HFFc6 (cell line): ENCODE data around the gene FOXG1. TPM values are rescaled to one million over a fixed set of nuclear protein-coding genes. Genes with fewer than 3 reads are reported as not detected.

Experiments
- DNase-seq: peaks from one replicate; pipeline ENCODE4 v3.0.0-alpha.2; 2018
- H3K27ac Mint-ChIP-seq: 2 replicates; pipeline ENCODE4 v1.8.0; 2020; ENCODE audit warnings: mild to moderate bottlenecking, mixed read lengths
- H3K27me3 Mint-ChIP-seq: 2 replicates; pipeline ENCODE4 v1.8.0; 2021; ENCODE audit warnings: mild to moderate bottlenecking, moderate library complexity, mixed read lengths; ENCODE audit not compliant: insufficient read depth
- H3K36me3 Mint-ChIP-seq: 2 replicates; pipeline ENCODE4 v1.8.0; 2021; ENCODE audit warnings: low read depth, mixed read lengths
- H3K4me1 Mint-ChIP-seq: 2 replicates; pipeline ENCODE4 v1.8.0; 2020; ENCODE audit warnings: low read depth, mixed read lengths
- H3K4me3 Mint-ChIP-seq: 2 replicates; pipeline ENCODE4 v1.8.0; 2020; ENCODE audit warnings: mild to moderate bottlenecking, moderate library complexity, mixed read lengths
- H3K9me3 Mint-ChIP-seq: 2 replicates; pipeline ENCODE4 v1.8.0; 2020; ENCODE audit warnings: mild to moderate bottlenecking, mixed read lengths
- total RNA-seq, 6 experiments: library from RNA; stranded (reverse); fragmentation: NEBNext Ultra II Directional; extraction: Animal tissue kit (Norgen Biotek cat#: 25700); gene quantifications; 2 replicates in 1 of 6; 3 replicates in 5 of 6; pipeline ENCODE4 v1.2.3, GENCODE V29; 2021
- TF ChIP-seq, protein P1 (sequence below): fragments of 200-600 bp; sonication (generic); IDR thresholded peaks from 2 replicates; pipeline ENCODE4 v1.5.0; 2021; ENCODE audit warnings: antibody characterized with exemption, mild to moderate bottlenecking

The FOXG1 gene
- total RNA-seq, 6 experiments from 2014 or later, result 0.06 TPM; not detected in 5

DNA sequence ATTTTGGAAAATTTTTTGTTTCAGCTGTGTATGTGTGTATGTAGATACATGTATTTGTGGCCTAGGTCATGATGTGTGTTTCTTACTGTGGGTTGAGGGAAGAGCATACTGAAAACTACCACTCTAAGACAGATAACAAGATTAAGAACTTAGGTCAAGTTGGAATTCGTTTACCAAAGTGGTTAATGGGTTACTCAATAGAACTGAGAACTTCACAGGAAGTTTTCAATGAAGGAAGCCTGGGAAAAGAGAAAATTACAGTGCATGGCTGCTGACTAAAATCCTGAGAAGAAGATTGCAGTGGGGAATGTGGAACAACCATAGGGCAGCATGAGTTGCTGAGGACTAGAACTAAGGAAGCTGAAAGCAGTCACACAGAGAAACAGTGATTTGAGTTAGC is 21.4 kb upstream of the FOXG1 start:
- peaks cover 5% of the 10 kb centered on the region; the same call in 1 of the 2 replicates for H3K4me1 Mint-ChIP-seq
- no peak for DNase-seq
- no peak overlapping the region for H3K27ac Mint-ChIP-seq
- H3K9me3 Mint-ChIP-seq, result no peaks in the 10 kb centered on the region
- H3K36me3 Mint-ChIP-seq, result no peaks in the 10 kb centered on the region
- TF ChIP-seq, protein P1, sequence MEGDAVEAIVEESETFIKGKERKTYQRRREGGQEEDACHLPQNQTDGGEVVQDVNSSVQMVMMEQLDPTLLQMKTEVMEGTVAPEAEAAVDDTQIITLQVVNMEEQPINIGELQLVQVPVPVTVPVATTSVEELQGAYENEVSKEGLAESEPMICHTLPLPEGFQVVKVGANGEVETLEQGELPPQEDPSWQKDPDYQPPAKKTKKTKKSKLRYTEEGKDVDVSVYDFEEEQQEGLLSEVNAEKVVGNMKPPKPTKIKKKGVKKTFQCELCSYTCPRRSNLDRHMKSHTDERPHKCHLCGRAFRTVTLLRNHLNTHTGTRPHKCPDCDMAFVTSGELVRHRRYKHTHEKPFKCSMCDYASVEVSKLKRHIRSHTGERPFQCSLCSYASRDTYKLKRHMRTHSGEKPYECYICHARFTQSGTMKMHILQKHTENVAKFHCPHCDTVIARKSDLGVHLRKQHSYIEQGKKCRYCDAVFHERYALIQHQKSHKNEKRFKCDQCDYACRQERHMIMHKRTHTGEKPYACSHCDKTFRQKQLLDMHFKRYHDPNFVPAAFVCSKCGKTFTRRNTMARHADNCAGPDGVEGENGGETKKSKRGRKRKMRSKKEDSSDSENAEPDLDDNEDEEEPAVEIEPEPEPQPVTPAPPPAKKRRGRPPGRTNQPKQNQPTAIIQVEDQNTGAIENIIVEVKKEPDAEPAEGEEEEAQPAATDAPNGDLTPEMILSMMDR, result no peak
- no peak overlapping the region for H3K4me3 Mint-ChIP-seq
- H3K27me3 Mint-ChIP-seq, result peaks cover 4% of the 10 kb centered on the region; the same call in 1 of the 2 replicates

DNA sequence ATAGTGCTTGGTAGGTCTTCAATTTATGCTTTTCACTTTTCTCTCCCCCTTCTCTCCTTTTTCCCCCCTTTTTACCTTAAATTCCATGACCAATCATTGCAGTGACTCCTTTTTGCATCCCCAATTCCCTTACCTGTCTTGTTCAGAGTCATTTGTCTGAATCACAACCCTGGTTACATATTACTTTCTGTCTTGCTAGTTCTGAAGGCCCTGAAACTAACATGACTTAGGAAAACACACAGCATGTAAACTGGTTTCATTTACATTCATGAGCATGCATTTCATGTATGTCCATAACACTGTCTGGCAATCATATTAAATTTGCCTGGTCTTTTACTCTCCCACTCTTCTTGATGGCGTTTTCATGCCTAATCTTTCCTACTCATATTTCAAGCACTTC is 20.3 kb upstream of the FOXG1 start:
- Mint-ChIP-seq H3K4me1 (peaks cover 5% of the 10 kb centered on the region; the same call in 1 of the 2 replicates), H3K36me3 (no peaks in the 10 kb centered on the region), H3K4me3 (no peak overlapping the region), H3K27ac (no peak overlapping the region), H3K27me3 (peaks cover 4% of the 10 kb centered on the region; the same call in 1 of the 2 replicates), H3K9me3 (no peaks in the 10 kb centered on the region)
- TF ChIP-seq, protein P1, result no peak
- DNase-seq, result no peak

DNA sequence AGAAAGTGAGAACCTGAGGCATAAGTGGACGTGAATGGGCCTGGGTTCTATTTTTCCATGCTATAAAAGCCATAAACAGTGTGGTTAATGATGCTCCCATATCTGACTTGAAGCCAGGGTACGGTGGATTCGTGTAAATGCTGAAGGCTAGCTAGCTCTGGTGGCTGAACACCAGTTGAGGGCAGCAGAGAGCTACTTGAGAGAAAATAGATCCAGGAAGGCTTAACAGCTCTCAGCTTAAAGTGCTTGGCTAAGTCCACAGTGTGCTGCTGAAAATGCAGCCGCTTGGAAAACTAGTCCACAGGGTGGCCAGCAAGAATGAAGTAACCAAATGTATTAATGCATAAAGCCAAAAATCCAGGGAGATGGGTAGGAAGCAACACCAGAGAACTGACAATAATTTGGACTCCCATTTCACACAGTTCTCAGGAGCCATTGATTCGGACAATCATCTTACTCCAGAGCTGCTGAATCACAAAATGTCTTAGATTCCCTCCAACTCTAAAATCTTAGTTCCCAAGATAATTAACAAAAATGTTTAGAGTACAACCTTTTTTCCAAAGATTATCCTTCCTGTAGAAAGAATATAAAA is 15.0 kb upstream of the FOXG1 start:
- no peak overlapping the region for H3K4me3 Mint-ChIP-seq
- peak; percentile 50 for DNase-seq
- no peaks in the 10 kb centered on the region for H3K9me3 Mint-ChIP-seq
- no peak overlapping the region for H3K27ac Mint-ChIP-seq
- peaks cover 15% of the 10 kb centered on the region for H3K27me3 Mint-ChIP-seq
- no peaks in the 10 kb centered on the region for H3K36me3 Mint-ChIP-seq
- peaks cover 24% of the 10 kb centered on the region for H3K4me1 Mint-ChIP-seq
- TF ChIP-seq, protein P1, result peak; percentile 81

DNA sequence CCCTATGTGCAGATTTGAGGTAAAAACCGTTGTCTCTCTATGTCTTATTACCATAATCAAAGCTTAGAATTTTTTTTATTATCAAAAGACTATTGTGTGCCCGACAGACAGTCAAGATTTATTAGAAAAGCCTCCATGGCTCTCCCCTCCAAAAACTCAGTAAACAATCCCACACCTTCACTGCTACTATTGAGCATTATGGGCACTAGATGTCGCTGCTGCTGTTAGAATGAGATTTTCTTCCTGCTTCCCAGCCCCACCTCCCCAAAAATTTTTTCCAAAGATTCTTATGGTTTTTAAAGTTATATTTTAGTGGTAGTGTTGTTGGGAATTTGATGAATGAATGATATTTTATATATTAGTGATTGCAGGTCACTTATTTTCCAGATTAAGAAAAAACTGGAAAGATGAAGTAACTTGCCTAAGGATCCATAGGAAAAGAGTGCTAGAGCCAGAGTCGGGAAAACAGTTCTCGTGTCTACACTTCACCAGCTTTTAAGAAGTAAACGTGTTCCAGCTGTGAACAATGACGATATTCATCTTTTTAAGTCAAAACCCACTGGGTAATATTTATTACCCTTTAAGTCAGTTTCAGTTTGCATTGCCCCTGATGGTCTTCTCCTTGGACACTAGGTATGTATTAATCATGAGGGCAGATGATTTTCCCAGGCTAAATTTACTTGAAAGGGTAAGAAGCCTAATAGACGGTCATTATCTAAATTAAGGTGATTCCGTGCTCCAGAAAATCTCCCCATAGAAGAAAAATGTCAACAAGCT is 12.2 kb upstream of the FOXG1 start:
- peak; percentile 38 for DNase-seq
- peak overlapping the region; percentile 68; the same call in 1 of the 2 replicates for H3K4me3 Mint-ChIP-seq
- H3K27me3 Mint-ChIP-seq, result peaks cover 31% of the 10 kb centered on the region
- no peaks in the 10 kb centered on the region for H3K36me3 Mint-ChIP-seq
- H3K4me1 Mint-ChIP-seq, result peaks cover 49% of the 10 kb centered on the region
- TF ChIP-seq, protein P1, result peak; percentile 90
- H3K27ac Mint-ChIP-seq, result no peak overlapping the region
- H3K9me3 Mint-ChIP-seq, result no peaks in the 10 kb centered on the region

DNA sequence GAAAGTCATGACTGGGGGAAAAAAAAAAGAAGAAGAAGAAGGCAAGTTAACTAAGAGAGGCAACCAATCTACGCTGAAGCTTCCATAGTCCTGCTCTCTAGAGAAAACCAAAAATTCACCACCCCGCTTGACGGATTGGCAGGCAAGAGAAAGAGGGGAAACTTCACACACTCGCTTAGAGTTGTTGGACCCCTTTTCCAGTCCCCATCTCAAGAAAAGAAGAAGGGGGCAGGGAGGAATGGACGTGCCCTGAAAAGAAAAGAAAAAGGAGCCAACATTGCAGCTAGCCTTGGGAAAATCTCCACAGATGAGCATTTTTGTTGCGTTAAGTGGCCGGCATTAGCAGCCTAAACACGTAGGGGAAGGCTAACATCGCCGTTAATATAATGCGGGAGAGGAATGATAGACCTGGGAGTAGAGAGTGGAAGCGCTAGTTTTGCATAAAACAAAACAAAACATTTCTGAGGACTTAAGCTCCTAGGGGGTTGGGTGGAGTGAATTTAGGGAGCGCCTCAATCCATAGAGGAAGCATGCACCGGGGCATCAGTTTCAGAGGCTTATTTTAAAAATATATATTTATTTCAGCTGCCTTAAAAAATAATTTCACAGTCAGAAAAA is 11.3 kb upstream of the FOXG1 start:
- TF ChIP-seq, protein P1, result no peak
- H3K27ac Mint-ChIP-seq, result no peak overlapping the region
- peak overlapping the region; percentile 68; the same call in 1 of the 2 replicates for H3K4me3 Mint-ChIP-seq
- H3K4me1 Mint-ChIP-seq, result peaks cover 57% of the 10 kb centered on the region
- DNase-seq, result no peak
- H3K27me3 Mint-ChIP-seq, result peaks cover 40% of the 10 kb centered on the region
- H3K9me3 Mint-ChIP-seq, result no peaks in the 10 kb centered on the region
- H3K36me3 Mint-ChIP-seq, result no peaks in the 10 kb centered on the region
